ENCODE results near the gene VAV2.
"Not testable (repeated sequence)": the region's sequence is repeated elsewhere in the genome, so short reads cannot be mapped to it uniquely, and the experiment has no call there.

VAV2 gene

GRCh38 chr9:133773889-133774655, 218.1 kb downstream of the VAV2 start:
- DNase-seq (ENCODE audit: low spot score): peak; percentile 32

DNA sequence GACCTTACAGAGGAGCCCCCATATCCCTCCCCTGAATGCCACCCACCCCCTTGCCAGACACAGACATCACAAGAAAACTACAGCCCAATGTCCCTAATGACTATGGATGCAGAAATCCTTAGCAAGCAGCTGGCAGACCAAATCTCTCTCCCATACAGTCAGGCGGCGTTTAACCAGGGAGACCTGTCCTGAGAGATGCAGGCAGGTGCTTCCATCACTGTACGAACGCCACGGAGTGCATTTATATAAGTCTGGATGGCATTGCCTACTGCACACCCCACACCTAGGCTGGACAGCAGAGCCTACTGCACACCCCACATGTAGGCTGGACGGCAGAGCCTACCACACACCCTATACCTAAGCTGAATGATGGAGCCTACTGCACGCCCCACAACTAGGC, 219.5 kb downstream of the VAV2 start:
- DNase-seq (ENCODE audit: low spot score): no peak

GRCh38 chr9:133771486-133772482, 220.3 kb downstream of the VAV2 start:
- DNase-seq (ENCODE audit: low spot score): no peak

DNA sequence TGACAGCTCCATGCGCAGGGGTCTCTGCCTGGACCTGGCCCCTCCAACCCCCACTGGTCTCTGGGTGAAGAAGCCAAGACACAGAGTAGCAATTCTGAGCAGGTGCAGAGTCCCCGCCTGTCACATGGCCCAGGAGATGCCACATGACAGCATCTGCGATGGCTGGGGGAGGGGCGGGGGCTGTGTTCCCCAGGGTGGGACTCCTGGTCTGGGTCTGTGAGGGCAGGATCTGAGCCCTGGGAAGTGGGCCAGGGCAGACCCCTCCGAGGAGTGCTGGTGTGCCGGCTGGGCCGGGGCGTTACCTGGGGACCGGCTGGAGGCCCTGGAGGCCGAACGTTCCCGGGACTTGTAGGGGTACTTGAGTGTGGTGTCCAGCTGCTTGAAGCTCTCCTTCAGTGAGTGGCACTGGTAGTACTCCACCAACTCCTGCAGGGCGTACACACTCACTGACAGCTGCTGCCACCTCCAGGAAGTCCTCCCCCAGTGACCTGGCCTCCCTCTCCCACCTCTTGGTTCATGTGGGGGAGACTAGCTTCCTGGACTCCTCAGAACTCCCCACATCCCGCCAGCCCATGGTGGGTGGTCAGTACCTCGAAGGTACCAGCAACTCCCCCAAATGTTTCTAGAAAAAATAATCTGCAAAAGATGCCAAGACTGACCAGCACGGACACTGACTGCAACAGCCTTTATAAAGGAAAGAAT, 221.9 kb downstream of the VAV2 start:
- DNase-seq (ENCODE audit: low spot score): no peak

DNA sequence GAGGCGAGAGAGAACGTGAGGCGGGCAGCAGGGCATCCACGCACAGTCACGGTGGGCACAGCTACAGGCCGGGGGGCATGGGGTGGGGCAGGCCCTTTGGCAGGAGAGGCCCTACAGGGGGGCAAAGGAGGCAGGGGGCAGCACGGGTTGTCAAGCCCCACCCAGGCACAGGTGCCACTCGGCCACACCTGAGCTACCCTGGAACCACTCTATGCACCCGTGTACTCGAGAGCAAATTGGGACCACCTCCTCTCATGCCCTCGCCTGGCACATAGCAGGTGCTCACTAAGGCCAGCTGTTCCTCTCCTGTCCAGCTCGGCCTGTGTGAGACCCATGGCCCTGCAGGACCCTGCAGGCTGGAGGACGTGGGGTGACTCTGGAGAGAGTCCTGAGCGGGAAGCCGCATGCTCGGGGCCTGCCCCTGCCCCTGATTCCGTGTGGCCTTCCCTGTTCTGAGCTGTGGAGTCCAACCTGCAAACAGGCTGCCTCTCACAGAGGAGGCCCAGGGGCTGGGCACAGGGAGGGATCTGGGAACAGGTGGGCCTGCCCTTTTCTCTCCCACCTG, 222.5 kb downstream of the VAV2 start:
- no peak for DNase-seq (ENCODE audit: low spot score)

DNA sequence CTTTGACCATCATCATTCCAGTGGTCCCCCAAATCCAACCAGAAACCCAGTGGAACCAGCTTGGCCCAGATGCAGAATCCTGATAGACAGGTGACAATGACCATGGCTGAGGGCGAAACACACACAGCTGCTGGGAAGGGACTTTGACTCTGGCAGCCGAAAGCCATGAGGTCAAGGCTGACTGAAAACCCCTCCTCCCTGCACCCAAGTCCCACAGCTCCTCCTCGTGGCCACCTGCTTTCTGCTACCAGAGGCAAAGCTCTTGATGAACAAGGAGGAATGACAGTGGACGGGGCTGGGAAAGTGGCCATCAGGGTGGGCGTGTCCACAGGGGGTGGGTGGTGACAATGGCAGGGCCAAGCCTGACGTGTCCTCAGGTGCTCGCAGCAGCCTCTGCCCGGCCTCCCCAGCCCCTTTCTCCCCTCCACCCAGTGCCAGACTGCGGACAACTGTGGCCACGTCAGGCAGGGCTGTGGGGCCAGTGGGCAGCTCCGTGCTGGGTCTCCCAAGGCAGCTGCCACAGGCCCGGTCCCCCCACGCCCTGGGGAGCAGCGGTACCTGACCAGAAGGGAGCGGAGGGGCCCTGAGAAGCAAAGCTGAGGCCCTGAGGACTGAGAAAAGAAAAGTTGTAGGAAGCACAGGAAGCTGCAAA, 223.1 kb downstream of the VAV2 start:
- no peak for DNase-seq (ENCODE audit: low spot score)

DNA sequence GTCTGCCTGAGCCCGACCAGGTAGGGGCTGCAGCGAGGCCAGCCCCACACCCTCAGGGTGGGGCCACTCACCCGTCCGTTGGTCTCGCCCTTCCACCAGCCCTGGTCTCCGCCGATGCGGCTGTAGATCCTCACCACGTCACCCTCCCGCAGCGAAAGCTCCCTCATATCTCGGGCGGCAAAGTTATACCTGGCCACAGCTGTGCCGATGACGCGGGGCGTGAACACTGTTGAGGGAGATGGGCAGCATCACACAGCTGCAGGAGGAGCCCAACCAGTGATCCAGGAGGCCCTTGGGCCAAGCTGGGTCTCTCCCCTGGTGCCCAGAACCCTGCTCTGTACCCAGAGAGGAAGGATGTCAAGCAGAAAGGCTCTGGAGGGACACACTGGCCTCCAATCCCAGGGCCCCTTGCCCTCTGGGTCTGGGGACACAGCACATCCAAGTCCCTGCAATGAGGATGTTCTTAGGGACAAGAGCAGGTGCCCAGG, 223.7 kb downstream of the VAV2 start:
- DNase-seq (ENCODE audit: low spot score): no peak

DNA sequence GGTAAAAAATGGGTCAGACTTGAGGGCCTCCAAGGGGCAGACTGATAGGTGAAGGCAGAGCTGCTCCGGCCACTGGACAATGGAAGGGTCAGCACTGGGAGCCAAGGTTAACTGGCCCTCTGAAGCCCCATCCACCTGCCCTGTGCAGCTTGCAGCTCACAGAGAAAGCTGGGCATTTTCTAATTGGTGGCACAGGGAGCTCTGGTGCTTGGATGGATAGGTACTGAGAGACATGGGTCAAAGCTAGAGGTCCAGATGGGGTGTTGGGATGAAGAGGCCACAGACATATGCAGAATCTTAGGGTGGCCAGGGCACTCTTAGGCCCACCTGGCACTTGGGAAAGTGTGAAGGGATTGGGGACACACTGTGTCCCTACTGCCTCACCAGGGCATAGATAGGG, 224.5 kb downstream of the VAV2 start:
- DNase-seq (ENCODE audit: low spot score): no peak

- DNase-seq (ENCODE audit: low spot score): no peak
Observed at GRCh38 chr9:133767008-133767407, 225.1 kb downstream of the VAV2 start.

DNA sequence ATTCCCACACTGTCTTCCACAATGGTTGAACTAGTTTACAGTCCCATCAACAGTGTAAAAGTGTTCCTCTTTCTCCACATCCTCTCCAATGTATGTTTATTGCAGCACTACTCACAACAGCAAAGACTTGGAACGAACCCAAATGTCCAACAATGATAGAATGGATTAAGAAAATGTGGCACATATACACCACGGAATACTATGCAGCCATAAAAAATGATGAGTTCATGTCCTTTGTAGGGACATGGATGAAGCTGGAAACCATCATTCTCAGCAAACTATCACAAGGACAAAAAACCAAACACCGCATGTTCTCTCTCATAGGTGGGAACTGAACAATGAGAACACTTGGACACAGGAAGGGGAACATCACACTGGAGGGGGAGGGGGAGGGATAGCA, 225.9 kb downstream of the VAV2 start:
- not testable (repeated sequence) for DNase-seq (ENCODE audit: low spot score)

DNA sequence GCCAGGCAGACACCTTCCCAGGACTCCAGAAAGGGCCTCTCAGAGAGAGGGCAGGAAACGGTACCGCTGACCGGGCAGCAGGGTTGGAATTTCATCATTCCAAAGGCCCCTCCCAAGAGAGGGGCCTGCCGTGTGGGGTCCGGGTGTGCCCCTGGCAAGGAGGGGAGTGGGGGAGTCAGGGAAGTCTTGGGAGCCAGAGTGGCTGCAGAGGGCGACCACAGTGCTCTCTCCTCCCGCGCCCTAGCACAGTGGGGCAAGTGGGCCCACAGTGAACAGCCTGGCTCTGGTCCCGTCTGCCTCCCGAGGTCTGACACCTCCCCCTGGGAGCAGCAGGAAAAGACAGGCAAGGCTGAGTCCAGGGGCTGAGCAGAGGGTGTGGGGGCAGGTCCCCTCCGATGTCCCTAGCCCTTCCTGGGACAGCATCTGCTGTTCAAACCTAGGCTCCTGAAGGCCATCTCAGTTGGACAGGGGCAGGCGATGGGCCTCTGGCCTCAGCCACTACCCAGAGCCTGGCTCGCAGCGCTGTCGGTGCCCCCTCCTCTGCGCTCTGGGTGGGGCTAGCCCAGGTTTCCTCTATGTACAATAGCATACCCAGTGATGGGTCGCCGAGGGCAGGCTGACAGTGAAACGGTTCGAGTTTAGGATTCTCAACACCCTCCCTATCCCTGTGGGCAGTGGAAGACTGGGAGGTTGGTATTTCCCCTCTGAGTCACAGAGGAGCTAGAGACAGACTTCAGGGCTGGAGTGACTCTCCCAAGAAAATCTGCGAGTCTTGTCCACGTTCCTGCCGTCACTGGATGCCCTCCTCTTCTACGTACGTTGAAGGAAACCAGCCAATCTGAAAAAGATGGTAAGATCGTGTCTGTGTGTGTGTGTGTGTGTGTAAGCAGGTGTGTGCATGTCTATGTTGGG, 228.6 kb downstream of the VAV2 start:
- no peak for DNase-seq (ENCODE audit: low spot score)

DNA sequence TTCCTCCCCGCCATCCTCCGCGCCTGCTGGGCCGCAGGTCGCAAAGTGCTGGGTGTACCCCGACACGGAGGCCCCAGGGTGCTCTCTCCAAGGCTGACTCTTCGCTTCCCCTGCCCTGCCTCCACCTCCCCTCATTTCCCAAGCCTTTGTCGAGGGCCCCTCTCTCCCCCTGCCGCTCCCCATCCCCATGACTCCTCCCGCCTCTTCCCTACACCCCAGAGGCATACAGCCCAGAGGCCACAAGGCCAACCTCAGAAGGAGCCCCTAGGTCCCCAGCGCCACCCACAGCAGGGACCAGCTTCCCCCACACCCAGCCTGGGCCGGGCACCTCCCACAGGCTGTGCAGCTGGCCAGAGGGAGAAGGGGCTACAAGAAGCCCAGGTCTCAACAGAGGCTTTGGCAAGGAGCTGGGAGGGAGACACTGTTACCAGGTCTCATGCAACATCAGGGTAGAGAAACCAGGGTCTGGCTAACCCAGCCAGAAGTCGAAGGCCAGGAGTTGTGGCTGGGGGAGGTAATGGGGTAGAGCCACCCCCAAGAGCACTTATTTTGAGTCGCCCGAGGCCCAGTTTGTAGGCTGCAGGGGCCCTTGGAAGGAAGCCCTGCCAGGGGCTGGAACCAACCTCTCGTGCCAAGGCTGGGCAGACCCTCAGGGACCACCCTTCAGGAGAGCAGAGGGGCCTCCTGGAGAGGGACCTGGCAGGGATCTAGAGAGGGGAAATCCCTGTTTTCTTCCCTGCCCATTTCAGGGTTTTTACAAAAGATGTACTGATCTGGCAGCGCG, 229.4 kb downstream of the VAV2 start:
- no peak for DNase-seq (ENCODE audit: low spot score)

DNA sequence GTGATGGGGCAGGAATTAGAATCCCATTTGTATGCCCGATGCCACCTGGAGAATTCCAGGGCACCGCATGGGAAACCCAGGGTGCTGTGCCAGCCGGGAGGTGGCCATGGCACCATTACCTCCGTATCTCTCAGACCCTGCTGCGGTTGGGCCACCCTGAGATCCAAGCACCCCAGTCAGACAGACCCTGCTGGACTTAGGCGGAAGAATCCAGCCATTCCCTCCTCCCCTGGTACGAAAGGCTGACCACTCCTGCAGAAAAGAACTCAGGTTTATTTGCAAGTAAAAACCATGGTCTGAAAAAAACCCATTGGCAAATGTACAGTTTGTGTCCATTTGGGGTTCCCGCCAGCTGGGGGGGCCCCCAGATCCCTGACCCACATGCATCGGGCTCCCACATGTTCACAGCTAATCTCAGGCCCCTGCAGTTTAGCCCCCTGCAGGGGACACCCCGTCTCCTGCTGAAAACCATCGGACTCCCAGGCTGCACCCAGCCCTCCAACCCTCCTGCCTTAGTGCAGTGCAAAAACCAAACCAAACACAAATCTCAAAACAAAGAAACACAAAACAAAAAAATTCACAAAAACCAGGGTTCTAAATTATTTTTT, 230.4 kb downstream of the VAV2 start:
- no peak for DNase-seq (ENCODE audit: low spot score)

DNA sequence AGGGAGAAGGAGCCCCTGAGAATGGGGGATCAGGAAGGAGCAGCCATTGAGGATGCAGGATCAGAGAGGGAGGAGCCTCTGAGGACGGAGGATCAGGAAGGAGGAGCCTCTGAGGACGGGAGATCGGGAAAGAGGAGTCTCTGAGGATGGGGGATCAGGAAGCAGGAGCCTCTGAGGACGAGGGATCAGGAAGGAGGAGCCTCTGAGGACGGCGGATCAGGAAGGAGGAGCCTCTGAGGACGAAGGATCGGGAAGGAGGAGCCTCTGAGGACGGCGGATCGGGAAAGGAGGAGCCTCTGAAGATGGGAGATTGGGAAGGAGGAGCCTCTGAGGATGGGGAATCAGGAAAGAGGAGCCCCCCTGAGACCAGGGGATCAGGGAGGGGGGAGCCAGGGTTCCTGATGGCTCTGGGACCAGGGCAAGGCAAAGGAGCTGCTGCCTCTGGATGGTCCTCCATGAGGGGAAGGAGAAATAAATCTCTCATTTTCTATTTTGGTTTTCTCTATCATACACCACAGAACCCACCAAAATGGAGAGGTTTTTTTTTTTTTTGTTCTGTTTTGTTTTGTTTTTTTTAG, 231.3 kb downstream of the VAV2 start:
- DNase-seq (ENCODE audit: low spot score): no peak

DNA sequence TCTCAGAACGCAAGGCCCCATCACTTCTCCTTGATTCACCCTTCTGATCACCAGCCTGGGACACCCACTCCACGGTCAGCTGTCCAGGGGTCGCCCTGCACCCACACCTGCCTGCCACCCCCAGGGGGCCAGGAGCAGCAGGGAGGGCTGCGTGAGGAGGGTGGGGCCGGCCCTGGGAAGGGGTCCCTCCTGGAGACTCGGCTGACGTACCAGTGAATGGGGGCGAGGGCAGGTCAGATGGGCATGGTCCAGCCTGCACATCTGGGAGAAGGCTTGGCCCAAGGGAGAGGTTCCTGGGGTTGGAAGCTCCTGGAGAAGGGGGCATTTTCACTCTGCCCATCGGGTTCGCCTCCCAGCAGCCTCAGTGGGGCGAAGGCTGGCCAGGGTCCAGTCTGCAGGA, 232.2 kb downstream of the VAV2 start:
- no peak for DNase-seq (ENCODE audit: low spot score)

DNA sequence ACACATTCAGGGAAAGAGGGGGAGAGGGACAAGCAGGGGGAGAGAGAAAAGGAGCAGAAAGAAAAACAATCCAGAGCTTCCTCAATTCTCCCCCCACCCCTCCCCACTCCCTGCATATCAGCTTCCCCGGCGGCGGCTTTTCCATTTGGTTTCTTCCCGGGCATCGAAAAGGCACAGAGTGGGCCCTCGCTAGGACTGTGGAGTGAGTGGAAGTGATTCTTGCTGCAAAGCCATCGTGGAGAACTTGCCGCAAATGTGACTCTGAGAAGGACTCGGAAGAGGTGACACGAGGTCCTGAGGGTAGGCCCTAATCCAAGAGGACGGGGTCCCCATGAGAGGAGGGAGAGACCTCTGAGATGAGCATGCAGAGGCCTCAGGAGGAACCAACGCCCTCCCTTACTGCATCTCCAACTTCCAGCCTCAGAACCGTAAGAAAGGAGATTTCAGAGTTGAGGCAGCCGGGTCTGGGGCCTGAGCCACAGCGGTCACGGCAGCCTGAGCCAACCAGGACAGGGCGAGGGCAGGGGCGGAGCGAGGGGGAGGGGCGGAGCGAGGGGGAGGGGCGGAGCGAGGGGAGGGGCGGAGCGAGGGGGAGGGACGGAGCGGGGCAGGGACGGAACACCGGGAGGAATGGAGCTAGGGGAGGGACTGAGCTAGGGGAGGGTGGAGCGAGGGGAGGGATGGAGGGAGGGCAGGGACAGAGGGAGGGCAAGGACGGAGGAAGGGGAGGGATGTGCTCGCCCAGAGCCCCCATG, 232.8 kb downstream of the VAV2 start:
- no peak for DNase-seq (ENCODE audit: low spot score)

GRCh38 chr9:133758228-133758627, 233.9 kb downstream of the VAV2 start:
- no peak for DNase-seq (ENCODE audit: low spot score)
